Measurements from ENCODE around the gene UBE3B. TPM values are rescaled to one million over a fixed set of nuclear protein-coding genes. Genes with fewer than 3 reads are reported as not detected.

The UBE3B gene
- total RNA-seq, 1 experiment from 2014 or later = 29.3 TPM

Other genes starting within 250 kb of the UBE3B start
- 0.37 to 0.92 TPM (median 0.66 TPM) in 3 replicates for gene FOXN4, start 168.3 kb upstream of the UBE3B start, total RNA-seq (2021)
- 0.44 to 0.60 TPM (median 0.50 TPM) in 3 replicates for gene MYO1H, start 129.7 kb upstream of the UBE3B start, total RNA-seq (2021)
- 35.1 to 44.7 TPM (median 37.6 TPM) in 3 replicates for gene KCTD10, start 334 bp upstream of the UBE3B start, total RNA-seq (2021)
- 22.0 to 28.7 TPM (median 27.4 TPM) in 3 replicates for gene MMAB, start 95.9 kb downstream of the UBE3B start, total RNA-seq (2021)
- 13.2 to 15.3 TPM (median 13.9 TPM) in 3 replicates for gene MVK, start 96.2 kb downstream of the UBE3B start, total RNA-seq (2021)
- gene FAM222A, start 236.2 kb downstream of the UBE3B start, total RNA-seq (2021) = 1.3 to 1.6 TPM (median 1.6 TPM) in 3 replicates